B cell (primary cell): Measurements from ENCODE around the gene CCDC38.

Source experiments
- CTCF ChIP-seq: fragments of 200-600 bp; IDR thresholded peaks from one replicate; pipeline ENCODE4 v1.8.0; 2022; ENCODE audit warnings: antibody characterized with exemption, mild to moderate bottlenecking
- EZH2 ChIP-seq: IDR thresholded peaks from 2 replicates; pipeline ENCODE4 v1.6.1; 2012; ENCODE audit warnings: borderline replicate concordance, low read depth, mild to moderate bottlenecking, moderate library complexity, low read length; ENCODE audit not compliant: insufficient read depth, poor library complexity, severe bottlenecking

- no peak for TF ChIP-seq CTCF
- TF ChIP-seq EZH2, result no peak
Observed at GRCh38 chr12:95848575-95849388, 93.6 kb downstream of the CCDC38 start.
